K562 (cell line): ENCODE data around the gene NEUROD4. TPM values are rescaled to one million over a fixed set of nuclear protein-coding genes. Genes with fewer than 3 reads are reported as not detected.
A peak's percentile ranks its signal among the peaks of the same experiment; 100 is the strongest.

Experiments
- ADNP ChIP-seq: fragments of 200-800 bp; sonication (Bioruptor generic); IDR thresholded peaks from 2 replicates; pipeline ENCODE4 v1.6.1; 2016; ENCODE audit warnings: missing genetic modification characterization, missing compliant biosample characterization
- CHD1 ChIP-seq: fragments of 200-600 bp; sonication (generic); IDR thresholded peaks from one replicate; pipeline ENCODE4 v1.6.1; 2012; ENCODE audit warnings: mild to moderate bottlenecking, moderate library complexity, low read length, inconsistent platforms
- DPF2 ChIP-seq: fragments of 450-650 bp; IDR thresholded peaks from 2 replicates; pipeline ENCODE4 v1.6.1; 2016
- ELF2 ChIP-seq: fragments of 250-450 bp; sonication (Bioruptor Pico); IDR thresholded peaks from 2 replicates; pipeline ENCODE4 v1.5.0; 2021; ENCODE audit warnings: mild to moderate bottlenecking
- ETV1 ChIP-seq: fragments of 450-650 bp; conservative IDR thresholded peaks from 2 replicates; pipeline ENCODE4 v1.6.1; 2016; ENCODE audit warnings: missing genetic modification characterization, control low read depth, low read depth, missing compliant biosample characterization
- EZH2 ChIP-seq: IDR thresholded peaks from 2 replicates; pipeline ENCODE4 v1.6.1; 2012; ENCODE audit warnings: low read depth, mild to moderate bottlenecking, inconsistent platforms, low read length, borderline replicate concordance
- HDAC2 ChIP-seq: fragments of 450-650 bp; IDR thresholded peaks from 2 replicates; pipeline ENCODE4 v1.6.1; 2016; ENCODE audit warnings: mild to moderate bottlenecking
- HEY1 ChIP-seq: fragments of 250-450 bp; sonication (Bioruptor Pico); IDR thresholded peaks from 2 replicates; pipeline ENCODE4 v1.5.0; 2020; ENCODE audit warnings: mild to moderate bottlenecking, moderate library complexity, borderline replicate concordance
- HMBOX1 ChIP-seq: sonication (generic); IDR thresholded peaks from 2 replicates; pipeline ENCODE4 v1.6.1; 2016
- HMG20B ChIP-seq: fragments of 250-450 bp; sonication (Bioruptor Pico); IDR thresholded peaks from 2 replicates; pipeline ENCODE4 v1.5.0; 2021; ENCODE audit warnings: mild to moderate bottlenecking
- IRF9 ChIP-seq: fragments of 450-650 bp; IDR thresholded peaks from 2 replicates; pipeline ENCODE4 v1.6.1; 2016; ENCODE audit warnings: missing biosample characterization, missing genetic modification characterization
- MEIS2 ChIP-seq: fragments of 450-650 bp; IDR thresholded peaks from 2 replicates; pipeline ENCODE4 v1.6.1; 2014; ENCODE audit warnings: mild to moderate bottlenecking; ENCODE audit not compliant: partially characterized antibody
- MITF ChIP-seq: IDR thresholded peaks from 2 replicates; pipeline ENCODE4 v1.6.1; 2014; ENCODE audit warnings: antibody characterized with exemption
- NR0B1 ChIP-seq: fragments of 450-650 bp; IDR thresholded peaks from one replicate; pipeline ENCODE4 v1.6.1; 2018; ENCODE audit warnings: mild to moderate bottlenecking, moderate library complexity; ENCODE audit not compliant: partially characterized antibody
- PRMT5 ChIP-seq: sonication (generic); formaldehyde crosslinking; IDR thresholded peaks from 2 replicates; pipeline ENCODE4 v1.5.0; 2020; ENCODE audit warnings: missing genetic modification reagents
- RBM25 ChIP-seq: fragments of 200-400 bp; formaldehyde crosslinking; IDR thresholded peaks from 2 replicates; pipeline ENCODE4 v1.6.1; 2018; ENCODE audit warnings: low read length, low read depth, moderate library complexity; ENCODE audit not compliant: severe bottlenecking
- RUNX1 ChIP-seq: sonication (generic); IDR thresholded peaks from 2 replicates; pipeline ENCODE4 v1.6.1; 2016; ENCODE audit warnings: antibody characterized with exemption, low read depth
- SIN3A ChIP-seq, 2 experiments: fragments of 150-350 bp in 1 of 2; IDR thresholded peaks; 2 replicates each; pipeline ENCODE4 v1.6.1; 2011 to 2016; ENCODE audit warnings: borderline replicate concordance in 2 of 2, low read depth in 2 of 2, low read length in 2 of 2, mild to moderate bottlenecking in 2 of 2, moderate library complexity in 2 of 2; ENCODE audit not compliant: control insufficient read depth in 1 of 2
- STAG1 ChIP-seq: sonication (generic); formaldehyde crosslinking; IDR thresholded peaks from 2 replicates; pipeline ENCODE4 v1.5.0; 2020; ENCODE audit warnings: missing genetic modification reagents, borderline replicate concordance
- TCF7L2 ChIP-seq: fragments of 150-350 bp; IDR thresholded peaks from 2 replicates; pipeline ENCODE4 v1.6.1; 2016; ENCODE audit warnings: low read depth, mild to moderate bottlenecking, low read length, moderate library complexity
- ZBTB8A ChIP-seq: fragments of 450-650 bp; IDR thresholded peaks from 2 replicates; pipeline ENCODE4 v1.6.1; 2018; ENCODE audit warnings: mild to moderate bottlenecking, moderate library complexity; ENCODE audit not compliant: partially characterized antibody
- ZC3H4 ChIP-seq: sonication (generic); formaldehyde crosslinking; IDR thresholded peaks from 2 replicates; pipeline ENCODE4 v1.9.0; 2021; ENCODE audit warnings: missing genetic modification reagents, borderline replicate concordance
- ZEB2 ChIP-seq: fragments of 450-650 bp; IDR thresholded peaks from 2 replicates; pipeline ENCODE4 v1.6.1; 2016
- ZFX ChIP-seq: sonication (generic); formaldehyde crosslinking; IDR thresholded peaks from 2 replicates; pipeline ENCODE4 v1.8.0; 2022; ENCODE audit warnings: mild to moderate bottlenecking, missing genetic modification reagents, moderate library complexity
- ZNF184 ChIP-seq: sonication (generic); formaldehyde crosslinking; IDR thresholded peaks from 2 replicates; pipeline ENCODE4 v1.5.0; 2020; ENCODE audit warnings: missing genetic modification reagents
- ZNF507 ChIP-seq: conservative IDR thresholded peaks from 2 replicates; pipeline ENCODE4 v1.6.1; 2017; ENCODE audit warnings: missing genetic modification characterization, missing compliant biosample characterization
- ZNF589 ChIP-seq: fragments of 200-800 bp; sonication (Bioruptor generic); IDR thresholded peaks from 2 replicates; pipeline ENCODE4 v1.6.1; 2016; ENCODE audit warnings: low read depth, missing genetic modification characterization, missing compliant biosample characterization
- ZNF707 ChIP-seq: fragments of 250-450 bp; sonication (Bioruptor Pico); conservative IDR thresholded peaks from 2 replicates; pipeline ENCODE4 v1.8.0; 2022; ENCODE audit warnings: inconsistent platforms, mild to moderate bottlenecking, moderate library complexity
- polyA plus RNA-seq, 8 experiments: library from polyadenylated mRNA; depleted of rRNA in 4 of 8; stranded (reverse) in 5 of 8; unstranded in 3 of 8; fragments of >200 nt; fragmentation: Nextera tagmentation in 2 of 8; fragmentation: Illumina TruSeq in 1 of 8; extraction: Ambion mirVana in 2 of 8; extraction: Trizol in 1 of 8; gene quantifications; 2 replicates each; pipeline versions ENCODE4 v1.2.1 to v1.2.3, GENCODE V29; 2011 to 2014; ENCODE audit warnings: inconsistent platforms in 1 of 8, missing spikeins in 1 of 8
- total RNA-seq, 7 experiments: library from RNA; depleted of rRNA in 6 of 7; stranded (reverse); fragments of >200 nt in 6 of 7; fragmentation: Illumina TruSeq in 2 of 7; extraction: Trizol in 2 of 7; gene quantifications; 2 replicates each; pipeline versions ENCODE4 v1.2.1 to v1.2.3, GENCODE V29; 2011 to 2021; ENCODE audit warnings: low replicate concordance in 1 of 7

NEUROD4 gene
- total and polyA plus RNA-seq, 9 of the 15 experiments (the other 6 are each of a cell fraction or from before 2014, with no cell fraction given) = not detected

GRCh38 chr12:55019784-55020183, at the start of gene NEUROD4 (continued):
- TF ChIP-seq RUNX1 (no peak), MITF (no peak), MEIS2 (no peak), PRMT5 (peak; percentile 96), ZBTB8A (no peak), ELF2 (CRISPR knock-in tag) (no peak), ZFX (CRISPR knock-in tag) (no peak), HEY1 (CRISPR knock-in tag) (no peak), SIN3A (IDR thresholded peaks at IDR 0.05; ENCODE audit: borderline replicate concordance in 2 of 2, control insufficient read depth in 1 of 2, low read depth in 2 of 2, low read length in 2 of 2) (peak; percentile 88 to 99; a peak in 3 of 4 replicates), ZNF184 (CRISPR knock-in tag) (no peak), RBM25 (no peak), ZC3H4 (CRISPR knock-in tag) (no peak), ZNF589 (CRISPR knock-in tag) (peak; percentile 81), TCF7L2 (no peak), ZEB2 (no peak), HMBOX1 (peak; percentile 34; the same call in 1 of the 2 replicates), ZNF507 (tag) (no peak), EZH2 (no peak), CHD1 (no peak), NR0B1 (no peak), HDAC2 (peak; percentile 77; the same call in 1 of the 2 replicates), ADNP (tag) (no peak), HMG20B (CRISPR knock-in tag) (no peak), IRF9 (tag) (peak; percentile 24; the same call in 1 of the 2 replicates), DPF2 (no peak), STAG1 (no peak; the same call in 1 of the 2 replicates), ZNF707 (CRISPR knock-in tag) (no peak), ETV1 (tag) (no peak)
